Uterus (tissue), 2 donors: Measurements from ENCODE around the gene KAT2A.

Source experiments
- POLR2A ChIP-seq, 2 donors: fragments of 450-650 bp; IDR thresholded peaks; one replicate each; pipeline ENCODE4 v1.6.1; 2016; ENCODE audit warnings: antibody characterized with exemption in 2 of 2, mild to moderate bottlenecking in 1 of 2, moderate library complexity in 1 of 2
- TF ChIP-seq, protein P1 (sequence below), 4 experiments: fragments of 200-600 bp in 2 of 4; fragments of 450-650 bp in 2 of 4; sonication (generic) in 2 of 4; IDR thresholded peaks; one replicate each; pipeline ENCODE4 v1.5.1; 2016 to 2019; ENCODE audit warnings: antibody characterized with exemption in 4 of 4, mild to moderate bottlenecking in 2 of 4, moderate library complexity in 1 of 4

- TF ChIP-seq, protein P1, sequence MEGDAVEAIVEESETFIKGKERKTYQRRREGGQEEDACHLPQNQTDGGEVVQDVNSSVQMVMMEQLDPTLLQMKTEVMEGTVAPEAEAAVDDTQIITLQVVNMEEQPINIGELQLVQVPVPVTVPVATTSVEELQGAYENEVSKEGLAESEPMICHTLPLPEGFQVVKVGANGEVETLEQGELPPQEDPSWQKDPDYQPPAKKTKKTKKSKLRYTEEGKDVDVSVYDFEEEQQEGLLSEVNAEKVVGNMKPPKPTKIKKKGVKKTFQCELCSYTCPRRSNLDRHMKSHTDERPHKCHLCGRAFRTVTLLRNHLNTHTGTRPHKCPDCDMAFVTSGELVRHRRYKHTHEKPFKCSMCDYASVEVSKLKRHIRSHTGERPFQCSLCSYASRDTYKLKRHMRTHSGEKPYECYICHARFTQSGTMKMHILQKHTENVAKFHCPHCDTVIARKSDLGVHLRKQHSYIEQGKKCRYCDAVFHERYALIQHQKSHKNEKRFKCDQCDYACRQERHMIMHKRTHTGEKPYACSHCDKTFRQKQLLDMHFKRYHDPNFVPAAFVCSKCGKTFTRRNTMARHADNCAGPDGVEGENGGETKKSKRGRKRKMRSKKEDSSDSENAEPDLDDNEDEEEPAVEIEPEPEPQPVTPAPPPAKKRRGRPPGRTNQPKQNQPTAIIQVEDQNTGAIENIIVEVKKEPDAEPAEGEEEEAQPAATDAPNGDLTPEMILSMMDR (IDR thresholded peaks at IDR 0.05): peak in 1 of 4 experiments; percentile 23
- TF ChIP-seq POLR2A (IDR thresholded peaks at IDR 0.05): no peak
Measured at GRCh38 chr17:42129109-42129837, 8.1 kb upstream of the KAT2A start.
